HG03280 (cell line): Measurements from ENCODE around the gene PLA2G2D.

Experiments
- ATAC-seq: cut with Tn5 transposase; IDR thresholded peaks from one replicate; pipeline ENCODE4 v1.9.1; 2021; ENCODE audit warnings: mild to moderate bottlenecking, moderate library complexity; ENCODE audit not compliant: unreplicated experiment

The PLA2G2D gene

DNA sequence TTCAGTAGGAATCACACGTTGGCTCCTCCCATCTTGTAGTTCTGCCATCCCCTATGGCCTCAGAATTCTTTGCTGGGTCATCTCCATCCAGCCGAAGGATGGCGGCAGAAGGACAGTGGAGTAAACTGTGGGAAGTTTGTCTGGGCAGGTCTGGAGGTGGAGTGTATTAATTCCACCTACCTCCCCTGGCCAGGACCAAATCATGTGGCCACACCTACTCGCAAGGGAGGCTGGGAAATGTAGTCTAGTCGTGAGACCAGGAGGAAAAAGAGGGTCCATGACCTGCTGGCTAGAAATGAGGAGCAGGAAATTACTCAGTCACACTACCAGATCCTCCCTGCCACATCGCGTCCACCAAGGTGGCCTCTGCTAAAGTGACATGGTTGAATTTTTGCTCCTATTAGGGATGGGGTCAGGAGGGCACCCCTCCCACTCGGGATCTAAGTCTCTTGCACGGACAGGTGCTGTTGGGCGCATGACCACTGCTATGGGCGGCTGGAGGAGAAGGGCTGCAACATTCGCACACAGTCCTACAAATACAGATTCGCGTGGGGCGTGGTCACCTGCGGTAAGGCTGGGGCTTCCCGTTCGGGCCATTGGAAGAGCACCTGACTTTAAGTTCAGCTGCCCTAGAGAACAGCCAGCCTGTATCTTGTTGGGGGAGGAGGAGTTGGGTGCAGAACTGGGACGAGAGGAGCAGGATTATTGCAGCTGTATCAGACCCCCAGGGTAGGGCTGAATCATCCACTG, 29.8 kb downstream of the PLA2G2D start:
- no peak for ATAC-seq

- no peak for ATAC-seq
These were observed 31.7 kb downstream of the PLA2G2D start for GRCh38 chr1:20087668-20088067.

DNA sequence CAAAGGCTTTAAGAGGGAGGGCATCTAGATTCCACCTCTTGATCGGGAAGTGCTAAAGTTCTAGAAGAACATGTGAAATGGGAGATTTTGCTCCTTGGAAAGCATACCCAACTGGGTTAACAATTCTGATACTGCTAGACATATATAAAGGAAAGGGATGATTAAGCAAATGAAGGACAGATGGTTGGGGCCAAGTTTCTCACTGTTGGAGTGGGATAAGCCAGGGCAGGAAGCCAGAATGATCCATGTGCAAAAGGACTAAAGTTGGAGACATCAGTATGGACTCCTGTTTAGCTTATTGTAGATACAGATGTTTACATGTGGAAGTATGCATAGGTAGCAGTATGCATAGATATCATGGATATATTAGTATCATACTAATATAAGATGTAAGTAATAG, 32.5 kb downstream of the PLA2G2D start:
- ATAC-seq = no peak

GRCh38 chr1:20083178-20083944, 36.0 kb downstream of the PLA2G2D start:
- no peak for ATAC-seq

- no peak for ATAC-seq
These were observed 36.6 kb downstream of the PLA2G2D start for GRCh38 chr1:20082772-20083171.

- no peak for ATAC-seq
These were observed 38.0 kb downstream of the PLA2G2D start for GRCh38 chr1:20081353-20081810.

GRCh38 chr1:20080441-20081352, 38.6 kb downstream of the PLA2G2D start:
- ATAC-seq = no peak

DNA sequence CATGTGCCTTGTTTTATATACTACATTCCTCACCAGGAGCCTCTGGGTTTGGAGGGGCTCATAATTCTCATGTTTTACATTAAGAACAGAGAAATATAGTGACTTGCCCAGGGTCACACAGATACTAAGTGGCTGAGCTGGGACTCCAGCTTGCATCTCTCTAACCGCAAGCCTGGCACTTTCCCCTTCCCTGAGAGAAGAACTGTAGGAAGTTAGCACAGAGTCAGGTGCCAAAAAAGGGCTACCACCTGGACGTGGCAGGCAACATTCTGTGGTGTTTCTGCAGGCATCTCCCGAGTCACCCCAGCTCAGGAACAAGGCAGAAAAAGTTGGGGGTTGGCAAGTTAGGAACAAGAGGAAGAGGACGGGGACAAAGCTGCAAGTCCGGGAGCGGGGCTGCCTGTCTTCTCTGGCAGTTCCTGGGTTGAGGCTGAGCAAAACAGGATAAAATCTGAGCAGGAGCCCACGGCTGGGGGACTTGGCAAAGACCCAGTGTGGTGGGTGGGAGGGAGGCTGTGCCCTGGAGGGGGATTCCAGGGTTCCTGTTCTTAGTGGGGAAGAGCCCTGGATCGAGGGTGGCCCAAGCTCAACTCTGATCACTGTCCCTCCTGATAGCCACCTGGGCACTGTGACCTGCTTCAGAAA, 39.6 kb downstream of the PLA2G2D start:
- ATAC-seq = no peak

DNA sequence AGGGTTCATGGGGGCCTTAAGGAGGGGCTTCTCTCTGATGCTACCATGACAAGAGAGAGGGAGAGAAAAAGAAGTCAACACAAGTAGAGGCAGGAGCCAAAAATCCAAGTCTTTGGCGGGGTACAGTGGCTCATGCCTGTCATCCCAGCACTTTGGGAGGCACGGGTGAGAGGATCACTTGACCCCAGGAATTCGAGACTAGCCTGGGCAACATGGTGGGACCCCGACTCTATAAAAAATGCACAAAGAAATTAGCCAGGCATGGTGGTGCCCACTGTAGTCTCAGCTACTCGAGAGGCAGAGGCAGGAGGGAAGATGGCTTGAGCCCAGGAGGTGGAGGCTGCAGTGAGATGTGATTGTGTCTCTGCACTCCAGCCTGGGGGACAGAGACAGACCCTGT, 40.6 kb downstream of the PLA2G2D start:
- ATAC-seq = no peak

GRCh38 chr1:20078171-20078651, 41.1 kb downstream of the PLA2G2D start:
- no peak for ATAC-seq

GRCh38 chr1:20076710-20077461, 42.5 kb downstream of the PLA2G2D start:
- ATAC-seq = no peak

- no peak for ATAC-seq
These were observed 43.1 kb downstream of the PLA2G2D start for GRCh38 chr1:20076223-20076622.

GRCh38 chr1:20075345-20075744, 44.0 kb downstream of the PLA2G2D start:
- ATAC-seq = no peak

- ATAC-seq = no peak
These were observed 44.6 kb downstream of the PLA2G2D start for GRCh38 chr1:20074725-20075171.

DNA sequence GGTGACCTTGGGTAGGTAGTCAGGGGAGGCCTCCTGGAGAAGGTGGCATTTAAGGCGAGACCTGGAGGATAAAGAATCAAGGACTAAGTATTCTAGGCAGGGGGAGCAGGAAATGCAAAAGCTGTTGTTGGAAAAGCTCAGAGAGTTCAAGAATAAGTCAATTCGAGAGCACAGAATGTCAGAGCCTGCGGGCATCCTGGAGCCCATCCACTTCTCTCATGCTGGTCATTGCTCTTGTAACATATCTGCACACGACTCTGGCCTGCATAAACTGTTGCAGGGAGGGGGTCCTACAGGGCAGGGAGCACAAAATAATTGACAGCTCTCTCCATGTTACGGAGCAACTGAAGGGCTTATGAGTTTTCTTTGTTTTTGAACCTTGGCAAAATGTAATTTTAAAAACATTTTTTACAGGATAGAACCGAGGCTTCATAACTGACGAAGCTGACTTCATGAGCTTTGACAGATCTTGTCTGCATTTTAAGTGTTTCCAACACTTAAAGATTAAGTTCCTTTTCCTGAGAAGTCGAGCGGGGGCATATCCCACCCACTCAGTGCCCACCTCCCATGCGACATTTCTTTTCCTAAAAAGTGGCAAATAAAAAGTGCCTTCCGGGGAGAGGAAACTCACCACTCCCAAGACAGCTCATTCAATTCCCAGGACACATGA, 45.1 kb downstream of the PLA2G2D start:
- no peak for ATAC-seq

DNA sequence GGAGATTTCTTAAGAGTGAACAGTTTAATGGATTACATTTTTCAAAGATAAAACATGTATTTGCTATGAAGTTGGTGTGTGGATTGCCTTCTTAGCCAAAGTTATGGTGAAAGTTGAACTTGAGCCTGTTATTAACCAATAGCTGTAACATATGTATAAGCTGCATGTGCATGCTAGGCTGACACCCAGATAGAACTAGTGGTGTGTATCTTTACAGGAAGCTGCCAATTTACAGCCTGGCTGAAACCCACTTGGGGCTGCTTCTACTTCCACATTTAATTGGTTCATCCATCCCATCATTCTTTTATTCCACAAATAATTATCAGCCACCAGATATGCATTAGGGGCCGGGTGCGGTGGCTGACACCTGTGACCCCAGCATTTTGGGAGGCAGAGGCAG, 46.1 kb downstream of the PLA2G2D start:
- no peak for ATAC-seq

GRCh38 chr1:20072771-20073170, 46.6 kb downstream of the PLA2G2D start:
- ATAC-seq = no peak

DNA sequence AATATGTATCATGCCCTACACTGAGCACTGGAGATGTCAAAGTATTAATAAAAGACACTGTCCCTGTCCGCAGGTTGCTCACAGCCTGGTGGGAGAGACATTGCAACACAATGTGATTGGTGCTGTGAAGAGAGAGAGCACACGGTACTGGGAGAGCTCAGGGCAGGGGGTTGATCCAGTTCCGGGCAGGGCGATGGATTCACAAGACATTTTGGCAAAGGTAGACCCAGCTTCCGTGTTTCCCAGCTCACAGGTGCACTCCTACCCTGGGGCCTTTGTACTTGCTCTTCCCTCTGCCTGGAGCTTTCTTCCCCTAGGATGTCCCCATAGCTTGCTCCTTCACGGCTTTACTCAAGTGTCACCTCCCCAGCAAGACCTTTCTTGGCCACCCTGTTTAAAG, 47.9 kb downstream of the PLA2G2D start:
- no peak for ATAC-seq

DNA sequence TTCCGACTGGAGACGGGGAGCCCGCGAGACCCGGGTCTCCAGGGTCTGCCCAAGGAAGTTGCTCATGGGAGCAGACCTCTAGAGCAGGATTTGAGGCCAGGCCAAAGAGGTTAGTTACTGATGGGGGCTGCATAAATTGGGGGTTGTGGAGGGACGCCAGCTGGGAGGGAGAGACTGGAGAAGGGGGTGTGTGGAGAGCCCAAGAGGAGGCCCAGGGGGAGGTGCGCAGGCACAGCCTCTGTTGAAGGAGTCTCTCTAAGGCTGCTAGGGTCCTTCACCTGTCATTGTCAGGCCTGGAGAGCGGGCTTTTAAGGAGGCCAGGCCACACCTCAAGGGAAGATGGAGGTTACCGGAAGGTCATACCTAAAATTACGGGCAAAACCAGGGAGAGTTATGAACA, 49.0 kb downstream of the PLA2G2D start:
- no peak for ATAC-seq
